ENCODE data around the gene KCNE4.

The KCNE4 gene

DNA sequence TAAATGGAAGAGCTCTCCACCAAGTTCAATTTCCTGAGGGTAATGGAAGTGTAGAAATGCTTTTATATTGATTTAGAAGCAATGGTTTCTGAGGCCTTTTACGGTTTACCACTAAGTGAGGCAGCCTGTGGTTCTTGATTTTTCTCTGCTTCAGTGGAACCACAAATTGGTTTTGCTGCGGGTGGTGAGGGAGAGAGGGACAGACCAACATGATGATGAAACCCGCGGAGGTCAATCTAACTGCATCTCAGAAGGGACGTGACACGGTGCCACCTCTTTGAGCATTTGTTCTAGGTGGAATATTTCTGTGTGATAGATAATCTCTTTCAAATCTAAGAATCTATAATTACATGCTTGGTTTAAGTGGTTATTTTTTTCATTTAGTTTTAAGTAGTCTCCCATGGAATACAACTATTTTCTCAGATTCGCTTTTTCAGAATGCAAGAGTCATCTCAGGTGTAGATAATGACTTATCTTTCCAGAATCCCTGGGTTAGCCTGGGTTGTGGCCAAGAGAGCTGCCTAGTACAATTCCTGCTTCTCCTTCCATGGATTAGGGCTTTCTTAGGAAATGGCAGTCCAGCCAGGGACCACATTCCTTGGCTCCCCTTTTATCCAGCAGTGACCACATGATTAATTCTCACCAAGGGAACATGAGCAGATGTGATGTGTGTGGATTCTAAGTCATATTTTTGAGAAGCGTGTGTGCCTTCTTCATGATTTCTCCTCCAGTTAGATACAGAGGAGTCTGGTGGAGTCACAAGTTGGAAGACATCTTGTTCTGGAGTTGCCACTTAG, 52.5 kb downstream of the KCNE4 start:
- TF ChIP-seq, protein P1, sequence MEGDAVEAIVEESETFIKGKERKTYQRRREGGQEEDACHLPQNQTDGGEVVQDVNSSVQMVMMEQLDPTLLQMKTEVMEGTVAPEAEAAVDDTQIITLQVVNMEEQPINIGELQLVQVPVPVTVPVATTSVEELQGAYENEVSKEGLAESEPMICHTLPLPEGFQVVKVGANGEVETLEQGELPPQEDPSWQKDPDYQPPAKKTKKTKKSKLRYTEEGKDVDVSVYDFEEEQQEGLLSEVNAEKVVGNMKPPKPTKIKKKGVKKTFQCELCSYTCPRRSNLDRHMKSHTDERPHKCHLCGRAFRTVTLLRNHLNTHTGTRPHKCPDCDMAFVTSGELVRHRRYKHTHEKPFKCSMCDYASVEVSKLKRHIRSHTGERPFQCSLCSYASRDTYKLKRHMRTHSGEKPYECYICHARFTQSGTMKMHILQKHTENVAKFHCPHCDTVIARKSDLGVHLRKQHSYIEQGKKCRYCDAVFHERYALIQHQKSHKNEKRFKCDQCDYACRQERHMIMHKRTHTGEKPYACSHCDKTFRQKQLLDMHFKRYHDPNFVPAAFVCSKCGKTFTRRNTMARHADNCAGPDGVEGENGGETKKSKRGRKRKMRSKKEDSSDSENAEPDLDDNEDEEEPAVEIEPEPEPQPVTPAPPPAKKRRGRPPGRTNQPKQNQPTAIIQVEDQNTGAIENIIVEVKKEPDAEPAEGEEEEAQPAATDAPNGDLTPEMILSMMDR (IDR thresholded peaks at IDR 0.05; ENCODE audit: poor library complexity, severe bottlenecking): no peak
- H3K27ac ChIP-seq (ENCODE audit: poor library complexity, severe bottlenecking): no peak overlapping the region
- no peaks in the 10 kb centered on the region for H3K36me3 ChIP-seq (ENCODE audit: low read depth)
- DNase-seq (ENCODE audit: low spot score): no peak
- no peaks in the 10 kb centered on the region for H3K4me1 ChIP-seq (ENCODE audit: insufficient read depth, poor library complexity, severe bottlenecking)
- no peaks in the 10 kb centered on the region for H3K27me3 ChIP-seq (ENCODE audit: insufficient read depth, poor library complexity, severe bottlenecking)
- ATAC-seq (ENCODE audit: low read depth): no peak
- H3K9me3 ChIP-seq (ENCODE audit: severe bottlenecking): no peaks in the 10 kb centered on the region
- no peak overlapping the region for H3K4me3 ChIP-seq (ENCODE audit: severe bottlenecking)
